ENCODE results near the gene ANKS6. TPM values are rescaled to one million over a fixed set of nuclear protein-coding genes. Genes with fewer than 3 reads are reported as not detected.

The ANKS6 gene
- total RNA-seq, 1 experiment from 2014 or later = 39.2 TPM

DNA sequence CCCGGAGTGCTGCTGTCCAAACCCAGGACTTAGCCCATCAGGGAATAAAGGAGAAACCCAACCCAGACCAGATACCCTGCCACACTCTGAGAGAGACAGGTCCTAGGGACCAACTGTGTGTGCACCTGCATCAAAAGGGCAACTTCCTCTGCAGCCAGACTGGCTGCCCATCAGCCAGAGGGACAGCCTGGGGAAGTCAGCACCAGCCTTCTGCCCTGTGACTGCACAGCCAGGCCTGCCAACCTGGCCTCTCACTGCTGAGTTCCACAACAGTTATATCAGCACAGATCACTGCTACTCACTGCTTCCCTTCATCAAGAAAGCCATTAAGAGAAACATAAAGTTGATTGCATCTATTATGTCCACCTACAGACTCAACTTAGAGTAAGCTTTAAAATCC is 105.7 kb downstream of the ANKS6 start (continued):
- TF ChIP-seq JUND (IDR thresholded peaks at IDR 0.05) = no peak
- TF ChIP-seq, protein P1, sequence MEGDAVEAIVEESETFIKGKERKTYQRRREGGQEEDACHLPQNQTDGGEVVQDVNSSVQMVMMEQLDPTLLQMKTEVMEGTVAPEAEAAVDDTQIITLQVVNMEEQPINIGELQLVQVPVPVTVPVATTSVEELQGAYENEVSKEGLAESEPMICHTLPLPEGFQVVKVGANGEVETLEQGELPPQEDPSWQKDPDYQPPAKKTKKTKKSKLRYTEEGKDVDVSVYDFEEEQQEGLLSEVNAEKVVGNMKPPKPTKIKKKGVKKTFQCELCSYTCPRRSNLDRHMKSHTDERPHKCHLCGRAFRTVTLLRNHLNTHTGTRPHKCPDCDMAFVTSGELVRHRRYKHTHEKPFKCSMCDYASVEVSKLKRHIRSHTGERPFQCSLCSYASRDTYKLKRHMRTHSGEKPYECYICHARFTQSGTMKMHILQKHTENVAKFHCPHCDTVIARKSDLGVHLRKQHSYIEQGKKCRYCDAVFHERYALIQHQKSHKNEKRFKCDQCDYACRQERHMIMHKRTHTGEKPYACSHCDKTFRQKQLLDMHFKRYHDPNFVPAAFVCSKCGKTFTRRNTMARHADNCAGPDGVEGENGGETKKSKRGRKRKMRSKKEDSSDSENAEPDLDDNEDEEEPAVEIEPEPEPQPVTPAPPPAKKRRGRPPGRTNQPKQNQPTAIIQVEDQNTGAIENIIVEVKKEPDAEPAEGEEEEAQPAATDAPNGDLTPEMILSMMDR (IDR thresholded peaks at IDR 0.05 in 2 of 3, conservative IDR thresholded peaks at IDR 0.05 in 1 of 3; ENCODE audit: borderline replicate concordance in 1 of 3, insufficient read depth in 1 of 3, low read depth in 2 of 3, low read length in 2 of 3) = no peak

GRCh38 chr9:98688710-98689495 is 107.5 kb downstream of the ANKS6 start:
- CTCF ChIA-PET = interaction anchor here (1.5 kb wide), 1 partner anchor 10 kb away, joined by 6 read pairs; no protein-coding TSS in a partner anchor
- ATAC-seq (no peak), DNase-seq (ENCODE audit: low read depth, low spot score) (no peak)
- Histone ChIP-seq H3K4me3 (replicated peaks in 1 of 2; ENCODE audit: low read depth in 1 of 2, low read length in 2 of 2) (no peak overlapping the region), H3K9ac (ENCODE audit: low read length) (no peak overlapping the region), H3K27ac (ENCODE audit: low read depth, low read length) (no peak overlapping the region), H3K79me2 (ENCODE audit: insufficient read depth, low read length) (no peaks in the 10 kb centered on the region), H2AFZ (ENCODE audit: low read depth, low read length, poor library complexity, severe bottlenecking) (no peak overlapping the region), H4K20me1 (ENCODE audit: insufficient read depth) (no peaks in the 10 kb centered on the region), H3K9me2 (ENCODE audit: insufficient read depth) (no peaks in the 10 kb centered on the region), H3K4me2 (ENCODE audit: low read length) (no peak overlapping the region), H3K27me3 (ENCODE audit: insufficient read depth, low read length) (no peaks in the 10 kb centered on the region; the same call in none of the 2 replicates), H3K4me1 (ENCODE audit: control insufficient read depth in 1 of 2, insufficient read depth in 2 of 2, low read length in 2 of 2) (no peaks in the 10 kb centered on the region), H3K36me3 (ENCODE audit: control insufficient read depth in 1 of 2, insufficient read depth in 2 of 2, low read length in 2 of 2) (no peaks in the 10 kb centered on the region), H3K9me3 (ENCODE audit: control insufficient read depth in 1 of 2, insufficient read depth in 1 of 2, low read depth in 1 of 2, low read length in 2 of 2) (no peaks in the 10 kb centered on the region)
- intact Hi-C loops (cut with micrococcal nuclease) = no loop called here
- RAD21 ChIA-PET (ENCODE audit: low non-redundant PET in 1 of 2, low total read pairs in 2 of 2, uncharacterized antibody in 2 of 2, unreplicated experiment in 2 of 2) = no interaction called here
- BruUV-seq (replicated peaks) = no TSS peak
- POLR2A ChIA-PET = no interaction called here
- TF ChIP-seq SP1 (IDR thresholded peaks at IDR 0.05; ENCODE audit: low read depth) (no peak), RAD21 (IDR thresholded peaks at IDR 0.05; ENCODE audit: low read depth) (no peak), SRF (IDR thresholded peaks at IDR 0.05; ENCODE audit: low read depth) (no peak), EZH2 (IDR thresholded peaks at IDR 0.05) (no peak), YY1 (IDR thresholded peaks at IDR 0.05; ENCODE audit: extremely low read depth, insufficient replicate concordance, low read depth, low read length) (no peak), POLR2A (IDR thresholded peaks at IDR 0.05; ENCODE audit: borderline replicate concordance, extremely low read depth, insufficient read depth, insufficient read length) (no peak), CBX3 (IDR thresholded peaks at IDR 0.05; ENCODE audit: low read depth) (no peak), ELF1 (IDR thresholded peaks at IDR 0.05; ENCODE audit: borderline replicate concordance, low read depth) (no peak), ZFX (IDR thresholded peaks at IDR 0.05) (no peak)
- TF ChIP-seq, protein P2, sequence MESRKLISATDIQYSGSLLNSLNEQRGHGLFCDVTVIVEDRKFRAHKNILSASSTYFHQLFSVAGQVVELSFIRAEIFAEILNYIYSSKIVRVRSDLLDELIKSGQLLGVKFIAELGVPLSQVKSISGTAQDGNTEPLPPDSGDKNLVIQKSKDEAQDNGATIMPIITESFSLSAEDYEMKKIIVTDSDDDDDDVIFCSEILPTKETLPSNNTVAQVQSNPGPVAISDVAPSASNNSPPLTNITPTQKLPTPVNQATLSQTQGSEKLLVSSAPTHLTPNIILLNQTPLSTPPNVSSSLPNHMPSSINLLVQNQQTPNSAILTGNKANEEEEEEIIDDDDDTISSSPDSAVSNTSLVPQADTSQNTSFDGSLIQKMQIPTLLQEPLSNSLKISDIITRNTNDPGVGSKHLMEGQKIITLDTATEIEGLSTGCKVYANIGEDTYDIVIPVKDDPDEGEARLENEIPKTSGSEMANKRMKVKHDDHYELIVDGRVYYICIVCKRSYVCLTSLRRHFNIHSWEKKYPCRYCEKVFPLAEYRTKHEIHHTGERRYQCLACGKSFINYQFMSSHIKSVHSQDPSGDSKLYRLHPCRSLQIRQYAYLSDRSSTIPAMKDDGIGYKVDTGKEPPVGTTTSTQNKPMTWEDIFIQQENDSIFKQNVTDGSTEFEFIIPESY (IDR thresholded peaks at IDR 0.05; ENCODE audit: extremely low read depth, insufficient replicate concordance, low read length) = no peak
- TF ChIP-seq, protein P3, sequence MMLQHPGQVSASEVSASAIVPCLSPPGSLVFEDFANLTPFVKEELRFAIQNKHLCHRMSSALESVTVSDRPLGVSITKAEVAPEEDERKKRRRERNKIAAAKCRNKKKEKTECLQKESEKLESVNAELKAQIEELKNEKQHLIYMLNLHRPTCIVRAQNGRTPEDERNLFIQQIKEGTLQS (IDR thresholded peaks at IDR 0.05) = no peak
- TF ChIP-seq, protein P4, sequence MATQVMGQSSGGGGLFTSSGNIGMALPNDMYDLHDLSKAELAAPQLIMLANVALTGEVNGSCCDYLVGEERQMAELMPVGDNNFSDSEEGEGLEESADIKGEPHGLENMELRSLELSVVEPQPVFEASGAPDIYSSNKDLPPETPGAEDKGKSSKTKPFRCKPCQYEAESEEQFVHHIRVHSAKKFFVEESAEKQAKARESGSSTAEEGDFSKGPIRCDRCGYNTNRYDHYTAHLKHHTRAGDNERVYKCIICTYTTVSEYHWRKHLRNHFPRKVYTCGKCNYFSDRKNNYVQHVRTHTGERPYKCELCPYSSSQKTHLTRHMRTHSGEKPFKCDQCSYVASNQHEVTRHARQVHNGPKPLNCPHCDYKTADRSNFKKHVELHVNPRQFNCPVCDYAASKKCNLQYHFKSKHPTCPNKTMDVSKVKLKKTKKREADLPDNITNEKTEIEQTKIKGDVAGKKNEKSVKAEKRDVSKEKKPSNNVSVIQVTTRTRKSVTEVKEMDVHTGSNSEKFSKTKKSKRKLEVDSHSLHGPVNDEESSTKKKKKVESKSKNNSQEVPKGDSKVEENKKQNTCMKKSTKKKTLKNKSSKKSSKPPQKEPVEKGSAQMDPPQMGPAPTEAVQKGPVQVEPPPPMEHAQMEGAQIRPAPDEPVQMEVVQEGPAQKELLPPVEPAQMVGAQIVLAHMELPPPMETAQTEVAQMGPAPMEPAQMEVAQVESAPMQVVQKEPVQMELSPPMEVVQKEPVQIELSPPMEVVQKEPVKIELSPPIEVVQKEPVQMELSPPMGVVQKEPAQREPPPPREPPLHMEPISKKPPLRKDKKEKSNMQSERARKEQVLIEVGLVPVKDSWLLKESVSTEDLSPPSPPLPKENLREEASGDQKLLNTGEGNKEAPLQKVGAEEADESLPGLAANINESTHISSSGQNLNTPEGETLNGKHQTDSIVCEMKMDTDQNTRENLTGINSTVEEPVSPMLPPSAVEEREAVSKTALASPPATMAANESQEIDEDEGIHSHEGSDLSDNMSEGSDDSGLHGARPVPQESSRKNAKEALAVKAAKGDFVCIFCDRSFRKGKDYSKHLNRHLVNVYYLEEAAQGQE (IDR thresholded peaks at IDR 0.05; ENCODE audit: low read depth) = no peak
- TF ChIP-seq, protein P5, sequence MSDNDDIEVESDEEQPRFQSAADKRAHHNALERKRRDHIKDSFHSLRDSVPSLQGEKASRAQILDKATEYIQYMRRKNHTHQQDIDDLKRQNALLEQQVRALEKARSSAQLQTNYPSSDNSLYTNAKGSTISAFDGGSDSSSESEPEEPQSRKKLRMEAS (IDR thresholded peaks at IDR 0.05) = no peak

Data from HCT116 (cell line).